DOHH2 (cell line): Measurements from ENCODE around the gene DTNB.
A peak's percentile ranks its signal among the peaks of the same experiment; 100 is the strongest.

Experiments used
- CTCF ChIP-seq: fragments of 200-600 bp; sonication (generic); IDR thresholded peaks from one replicate; pipeline ENCODE4 v1.5.1; 2014; ENCODE audit warnings: antibody characterized with exemption, mild to moderate bottlenecking, low read depth, low read length; ENCODE audit not compliant: poor library complexity, severe bottlenecking
- EZH2phosphoT487 ChIP-seq: fragments of 200-600 bp; sonication (generic); IDR thresholded peaks from 2 replicates; pipeline ENCODE4 v1.6.1; 2017; ENCODE audit warnings: borderline replicate concordance, mild to moderate bottlenecking, antibody characterized with exemption, low read length, moderate library complexity, mixed read lengths

GRCh38 chr2:25567406-25567805 is 106.0 kb downstream of the DTNB start:
- TF ChIP-seq CTCF (peak; percentile 46), EZH2phosphoT487 (no peak)
